GM06990 (cell line): ENCODE results near the gene NPR2.

Experiments
- DNase-seq: peaks from one replicate; pipeline ENCODE4 v3.0.0-alpha.2; 2011; ENCODE audit not compliant: insufficient read length; ENCODE audit errors: extremely low read depth
- H3K27me3 ChIP-seq: replicated peaks from 2 replicates; pipeline ENCODE4 v1.6.0; 2011; ENCODE audit warnings: low read length; ENCODE audit not compliant: control insufficient read depth, insufficient read depth
- H3K36me3 ChIP-seq: 2 replicates; pipeline ENCODE4 v1.5.1; 2011; ENCODE audit warnings: low read length; ENCODE audit not compliant: control insufficient read depth, insufficient read depth
- H3K4me3 ChIP-seq: replicated peaks from 2 replicates; pipeline ENCODE4 v1.5.1; 2011; ENCODE audit warnings: low read depth, mild to moderate bottlenecking, control low read depth, low read length
- TF ChIP-seq, protein P1 (sequence below): IDR thresholded peaks from 2 replicates; pipeline ENCODE4 v1.5.1; 2011; ENCODE audit warnings: low read length, control low read depth, mild to moderate bottlenecking, inconsistent platforms; ENCODE audit not compliant: insufficient read depth, poor library complexity, severe bottlenecking

Gene NPR2

GRCh38 chr9:35835766-35836165, 44.4 kb downstream of the NPR2 start:
- DNase-seq, result no peak
- no peaks in the 10 kb centered on the region for H3K36me3 ChIP-seq
- TF ChIP-seq, protein P1, sequence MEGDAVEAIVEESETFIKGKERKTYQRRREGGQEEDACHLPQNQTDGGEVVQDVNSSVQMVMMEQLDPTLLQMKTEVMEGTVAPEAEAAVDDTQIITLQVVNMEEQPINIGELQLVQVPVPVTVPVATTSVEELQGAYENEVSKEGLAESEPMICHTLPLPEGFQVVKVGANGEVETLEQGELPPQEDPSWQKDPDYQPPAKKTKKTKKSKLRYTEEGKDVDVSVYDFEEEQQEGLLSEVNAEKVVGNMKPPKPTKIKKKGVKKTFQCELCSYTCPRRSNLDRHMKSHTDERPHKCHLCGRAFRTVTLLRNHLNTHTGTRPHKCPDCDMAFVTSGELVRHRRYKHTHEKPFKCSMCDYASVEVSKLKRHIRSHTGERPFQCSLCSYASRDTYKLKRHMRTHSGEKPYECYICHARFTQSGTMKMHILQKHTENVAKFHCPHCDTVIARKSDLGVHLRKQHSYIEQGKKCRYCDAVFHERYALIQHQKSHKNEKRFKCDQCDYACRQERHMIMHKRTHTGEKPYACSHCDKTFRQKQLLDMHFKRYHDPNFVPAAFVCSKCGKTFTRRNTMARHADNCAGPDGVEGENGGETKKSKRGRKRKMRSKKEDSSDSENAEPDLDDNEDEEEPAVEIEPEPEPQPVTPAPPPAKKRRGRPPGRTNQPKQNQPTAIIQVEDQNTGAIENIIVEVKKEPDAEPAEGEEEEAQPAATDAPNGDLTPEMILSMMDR, result no peak
- H3K4me3 ChIP-seq, result no peak overlapping the region
- no peaks in the 10 kb centered on the region for H3K27me3 ChIP-seq

DNA sequence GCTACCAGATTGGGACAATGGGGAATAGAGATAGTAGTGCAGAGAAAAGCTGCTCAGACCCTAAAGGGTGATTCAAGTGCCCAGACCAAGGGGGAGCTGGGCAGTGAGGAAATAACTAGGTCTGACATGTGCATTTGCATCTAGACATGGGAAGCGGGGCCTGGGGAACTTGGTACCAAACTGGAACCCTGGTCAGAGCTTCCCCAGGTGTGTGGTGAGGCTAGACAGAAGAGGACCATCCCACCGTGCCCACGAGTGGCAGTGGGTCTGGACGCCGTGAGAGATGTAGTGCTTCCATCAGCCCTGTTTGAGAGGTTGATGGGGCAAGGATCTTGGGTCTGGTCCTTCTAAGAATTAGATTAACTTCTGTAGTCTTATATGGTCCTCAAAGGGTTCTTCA, 45.2 kb downstream of the NPR2 start:
- no peak overlapping the region for H3K4me3 ChIP-seq
- TF ChIP-seq, protein P1, result no peak

GRCh38 chr9:35839926-35840325, 48.5 kb downstream of the NPR2 start:
- Histone ChIP-seq H3K4me3 (no peak overlapping the region), H3K27me3 (no peaks in the 10 kb centered on the region), H3K36me3 (no peaks in the 10 kb centered on the region)
- no peak for DNase-seq
- TF ChIP-seq, protein P1, result no peak

More for the DNA sequence above, 45.2 kb downstream of the NPR2 start:
- no peaks in the 10 kb centered on the region for H3K27me3 ChIP-seq
- H3K36me3 ChIP-seq, result no peaks in the 10 kb centered on the region
- DNase-seq, result no peak

DNA sequence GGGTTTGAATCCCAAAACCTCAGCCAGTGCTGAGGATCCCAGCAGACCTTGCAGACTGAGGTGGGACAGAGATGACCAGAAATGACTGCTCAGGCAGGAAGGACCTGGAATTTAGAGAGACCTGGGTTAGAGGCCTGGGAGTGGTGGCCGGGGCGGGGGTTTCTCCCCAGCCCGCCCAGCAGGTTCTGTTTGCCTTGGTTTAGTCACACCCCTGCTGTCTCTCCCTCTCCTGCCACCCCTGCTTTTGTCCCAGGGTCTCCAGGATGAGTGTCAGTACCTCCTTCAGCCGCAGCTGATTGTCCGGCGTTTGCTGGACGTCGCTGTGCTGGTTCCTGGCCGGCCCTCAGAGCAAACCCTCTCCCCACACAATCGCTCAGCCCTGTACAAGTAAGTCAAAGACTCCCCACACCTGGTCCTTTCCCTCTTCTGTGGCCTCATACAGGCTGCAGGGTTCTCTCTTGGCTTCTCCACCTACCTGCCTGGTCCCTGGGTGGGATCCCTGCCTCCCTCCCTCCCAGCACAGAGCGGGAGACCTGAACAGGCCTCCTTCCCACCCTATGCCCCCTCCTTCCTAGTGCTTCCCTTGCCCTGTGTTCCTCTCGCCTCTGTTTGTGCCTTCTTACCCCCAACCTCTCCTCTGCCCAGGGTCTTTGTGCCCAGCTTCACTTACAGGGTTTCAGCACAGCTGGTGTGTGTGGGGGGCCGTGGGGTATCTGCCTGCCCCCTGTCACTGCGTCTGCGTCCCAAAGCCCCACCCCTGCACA, 49.7 kb downstream of the NPR2 start:
- TF ChIP-seq, protein P1, result no peak
- H3K27me3 ChIP-seq, result no peaks in the 10 kb centered on the region
- no peaks in the 10 kb centered on the region for H3K36me3 ChIP-seq
- no peak overlapping the region for H3K4me3 ChIP-seq
- DNase-seq, result no peak

DNA sequence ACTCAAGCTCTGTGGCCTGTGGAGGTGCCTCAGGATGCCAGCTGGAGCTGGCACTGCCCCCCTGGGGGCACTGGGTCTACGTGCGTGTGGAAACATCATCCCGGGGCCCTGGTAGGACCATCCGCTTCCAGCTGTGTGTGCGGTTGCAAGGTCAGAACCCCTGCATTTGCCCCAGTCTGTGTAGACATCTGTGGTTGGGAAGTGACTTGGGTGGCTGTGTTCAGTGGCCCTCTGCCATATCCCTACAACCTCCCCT, 50.2 kb downstream of the NPR2 start:
- TF ChIP-seq, protein P1, result no peak
- no peak overlapping the region for H3K4me3 ChIP-seq
- no peak for DNase-seq
- H3K36me3 ChIP-seq, result no peaks in the 10 kb centered on the region
- H3K27me3 ChIP-seq, result no peaks in the 10 kb centered on the region
